NOMO-1 (cell line): ENCODE results near the gene SRSF5.
"Not testable (repeated sequence)": the region's sequence is repeated elsewhere in the genome, so short reads cannot be mapped to it uniquely, and the experiment has no call there.

Experiments used
- DNase-seq, 2 experiments: peaks; one replicate each; lab custom pipeline; 2025; ENCODE audit not compliant: unreplicated experiment in 2 of 2; lab: John Stamatoyannopoulos, UW

Gene SRSF5

DNA sequence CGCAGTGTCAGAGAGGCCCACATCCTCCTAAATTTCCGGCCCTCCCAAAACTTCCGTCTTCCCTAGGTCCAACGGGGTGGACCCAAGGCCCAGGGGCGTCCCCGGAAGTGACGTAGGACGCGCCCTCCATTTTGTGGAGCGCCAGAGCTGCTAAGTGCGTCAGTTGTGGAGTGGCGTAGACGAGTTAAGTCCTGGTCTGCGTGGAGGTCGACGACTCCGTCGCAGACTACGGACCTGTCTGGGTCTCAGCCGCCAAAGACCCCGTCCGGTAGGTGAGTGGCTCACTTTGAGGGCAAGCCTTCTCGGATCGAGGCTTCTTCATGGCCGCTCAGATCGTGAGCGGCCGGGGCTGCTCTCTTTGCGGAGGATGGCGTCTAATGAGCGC is at the start of gene SRSF5:
TSS of gene SRSF5 (plus strand) at position 159 of the 385 bp plus-strand sequence. CDS start 1,015 bp downstream, outside the sequence.
- DNase-seq, result peak; percentile 95 to 96

DNA sequence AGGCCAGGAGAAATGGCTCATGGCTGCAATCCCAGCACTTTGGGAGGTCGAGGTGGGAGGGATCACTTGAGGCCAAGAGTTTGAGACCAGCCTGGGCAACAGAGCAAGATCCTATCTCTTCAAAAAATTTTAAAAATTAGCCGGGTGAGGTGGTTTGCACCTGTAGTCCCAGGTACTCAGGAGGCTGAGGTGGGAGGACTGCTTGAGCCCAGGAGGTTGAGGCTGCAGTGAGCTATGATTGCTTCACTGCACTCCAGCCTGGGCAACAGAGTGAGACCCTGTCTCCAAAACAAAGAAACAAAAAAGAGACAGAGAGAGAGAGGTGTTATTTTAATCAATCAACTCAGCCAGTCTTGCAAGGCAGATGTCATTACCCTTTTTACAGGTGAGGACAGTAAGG is 48.3 kb upstream of the SRSF5 start:
- DNase-seq, result not testable (repeated sequence)

DNA sequence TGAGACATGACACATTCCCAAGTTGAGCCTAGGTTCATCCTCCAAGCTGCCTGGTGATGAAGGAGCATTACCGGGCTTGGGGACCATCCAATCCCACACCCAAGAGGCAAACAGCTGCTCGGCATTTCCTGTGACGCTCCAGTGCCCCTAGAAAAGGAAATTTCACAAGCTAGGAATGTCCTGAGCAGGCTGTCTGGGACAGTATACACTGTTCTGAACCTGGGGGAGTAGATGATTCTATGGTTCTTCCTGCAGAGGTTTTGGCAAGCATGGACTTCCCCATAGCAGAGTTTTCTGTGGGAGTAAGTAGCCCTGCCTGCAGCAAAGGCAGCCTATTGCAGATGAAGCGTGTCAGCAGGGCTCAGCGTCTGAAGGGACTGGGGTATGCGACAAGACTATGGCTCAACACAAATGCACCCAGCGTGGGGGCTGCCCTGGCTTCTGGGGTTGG is 47.4 kb upstream of the SRSF5 start:
- no peak for DNase-seq

- no peak for DNase-seq
Observed at GRCh38 chr14:69720912-69721311, 46.0 kb upstream of the SRSF5 start.

DNA sequence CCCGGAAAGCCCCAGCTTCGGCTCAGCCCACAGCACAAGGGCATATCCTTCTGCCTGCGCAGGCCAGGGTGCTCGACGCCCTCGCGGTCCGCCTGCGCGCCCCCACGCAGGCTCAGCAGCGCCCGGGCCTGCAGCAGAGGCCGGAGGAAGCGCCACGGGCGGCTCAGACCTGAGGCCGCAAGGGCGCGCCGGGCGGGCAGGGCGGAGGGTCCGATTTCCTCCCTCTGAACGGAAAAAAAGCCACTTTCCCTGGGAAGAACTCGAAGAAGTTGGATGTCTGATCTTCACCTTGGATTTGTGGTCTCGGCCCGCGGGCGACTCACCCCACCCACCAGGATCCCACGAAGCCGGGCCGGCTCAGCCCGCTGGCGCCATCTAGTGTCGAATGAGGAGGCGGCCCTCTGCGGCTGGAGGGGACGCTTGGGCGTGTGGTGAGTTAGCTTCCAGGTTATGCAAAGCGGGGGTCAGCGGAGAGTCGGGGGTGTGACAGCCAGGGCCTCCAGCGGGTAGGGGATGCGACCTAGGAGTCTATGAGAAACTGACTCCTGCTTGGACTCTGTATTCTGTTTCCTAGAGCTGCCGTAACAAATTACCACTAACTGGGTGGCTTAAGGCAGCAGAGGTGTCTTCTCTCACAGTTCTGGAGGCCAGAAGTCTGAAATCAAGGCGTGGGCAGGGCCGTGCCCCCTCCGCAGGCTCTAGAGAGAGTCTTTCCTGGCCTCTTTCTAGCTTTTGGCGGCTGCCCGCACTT is 40.0 kb upstream of the SRSF5 start:
- DNase-seq, result peak; percentile 59 to 63

DNA sequence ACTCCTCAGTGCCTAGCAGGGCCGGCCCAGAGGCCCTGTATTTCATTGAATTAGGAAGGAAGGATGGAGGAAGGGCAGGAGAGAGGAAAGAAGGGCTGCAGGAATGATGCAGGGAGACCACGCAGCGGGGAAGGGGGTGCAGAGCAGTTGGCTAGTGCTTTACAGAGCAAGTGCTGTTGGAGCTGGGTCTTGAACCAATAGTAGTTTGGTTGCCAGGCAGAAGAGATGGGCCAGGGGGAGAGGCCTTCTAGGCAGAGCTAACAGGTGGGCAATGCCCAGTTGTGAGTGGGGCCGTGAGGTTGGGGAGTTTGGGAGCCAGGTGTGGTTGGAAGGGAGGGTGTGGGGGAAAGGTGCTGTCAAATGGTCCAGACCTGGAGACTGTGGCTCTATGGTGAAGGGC is 39.1 kb upstream of the SRSF5 start:
- no peak for DNase-seq

GRCh38 chr14:69731919-69732598 is 34.9 kb upstream of the SRSF5 start:
- not testable (repeated sequence) for DNase-seq

GRCh38 chr14:69736405-69736804 is 30.5 kb upstream of the SRSF5 start:
- DNase-seq, result not testable (repeated sequence)

GRCh38 chr14:69741055-69741454 is 25.9 kb upstream of the SRSF5 start:
- DNase-seq, result no peak

DNA sequence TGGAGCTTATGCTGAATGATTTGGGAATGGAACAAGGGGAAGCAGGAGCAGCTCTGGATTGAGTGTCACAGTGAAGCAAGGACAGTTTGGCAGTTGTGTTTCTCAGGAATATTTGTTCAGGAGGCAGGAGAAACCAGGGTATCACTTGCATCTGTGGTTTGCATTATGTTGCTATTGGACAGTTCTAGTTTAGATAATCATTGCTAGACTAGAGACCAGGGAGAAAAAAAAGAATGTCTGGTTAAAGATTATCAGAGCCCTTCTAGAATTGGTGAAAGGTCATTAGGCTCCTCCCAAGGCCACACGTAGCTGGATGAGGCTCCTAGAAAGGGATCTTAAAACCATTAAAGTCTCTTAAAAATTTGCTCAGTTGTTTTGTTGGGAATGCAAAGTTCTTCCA is 17.0 kb upstream of the SRSF5 start:
- DNase-seq, result no peak

DNA sequence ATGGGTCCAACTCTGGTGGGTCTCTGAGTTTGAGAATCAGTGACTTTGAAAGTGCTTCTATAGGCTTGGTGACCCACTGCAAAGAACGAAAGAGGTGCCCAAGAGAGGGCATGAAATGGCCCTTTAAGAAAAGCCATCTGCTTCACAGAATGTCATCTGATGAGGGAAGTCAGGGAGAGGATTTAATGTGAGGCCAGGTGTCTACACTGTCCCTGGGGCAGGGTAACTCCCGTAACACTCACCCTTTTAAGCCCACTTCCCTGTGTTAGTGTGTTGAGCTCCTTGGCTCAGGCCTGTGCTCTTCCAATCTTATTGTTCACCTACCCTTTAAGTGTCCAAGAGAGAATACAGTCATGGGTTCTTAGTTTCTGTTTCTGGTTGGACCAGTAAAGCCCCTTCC is 16.4 kb upstream of the SRSF5 start:
- no peak for DNase-seq

DNA sequence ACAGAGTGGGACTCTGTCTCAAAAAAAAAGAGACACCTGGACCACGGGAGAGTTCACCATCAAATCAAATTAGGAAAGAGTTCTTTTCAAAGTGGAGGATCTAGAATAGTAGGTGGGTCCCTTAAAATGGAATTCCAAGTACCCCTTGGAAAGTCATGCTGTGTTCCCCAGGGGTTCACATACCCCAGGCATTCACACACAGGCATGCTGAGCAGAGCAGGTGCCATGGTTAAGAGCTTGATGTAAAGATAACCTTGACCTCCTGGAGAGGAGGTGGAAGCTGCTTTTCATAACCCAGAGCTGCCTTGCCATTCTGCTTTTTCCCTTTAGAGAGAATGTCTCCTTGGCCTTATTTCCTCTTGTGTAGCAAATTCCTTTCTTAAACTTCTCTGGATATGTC is 14.2 kb upstream of the SRSF5 start:
- no peak for DNase-seq

- peak; percentile 29 to 53 for DNase-seq
Observed at GRCh38 chr14:69753860-69754259, 13.1 kb upstream of the SRSF5 start.

DNA sequence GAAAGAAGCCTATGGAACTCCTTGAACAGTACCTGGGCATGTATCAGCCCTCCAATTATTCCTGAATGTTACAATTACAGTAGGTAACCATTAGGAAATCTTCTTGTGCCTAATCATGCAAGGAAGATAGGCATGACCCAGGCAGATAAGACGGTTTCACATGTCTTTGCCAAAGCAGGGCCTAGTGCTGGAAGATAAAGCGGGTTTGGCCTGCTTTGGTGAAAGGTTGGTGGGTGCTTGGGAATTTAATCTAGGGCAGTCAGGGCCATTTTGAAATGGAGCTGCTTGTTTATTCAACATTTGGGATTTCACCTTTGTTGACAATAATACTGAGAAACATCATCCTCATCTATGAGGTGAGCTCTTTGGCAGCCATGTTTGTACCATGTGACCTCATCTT is 12.5 kb upstream of the SRSF5 start:
- no peak for DNase-seq

DNA sequence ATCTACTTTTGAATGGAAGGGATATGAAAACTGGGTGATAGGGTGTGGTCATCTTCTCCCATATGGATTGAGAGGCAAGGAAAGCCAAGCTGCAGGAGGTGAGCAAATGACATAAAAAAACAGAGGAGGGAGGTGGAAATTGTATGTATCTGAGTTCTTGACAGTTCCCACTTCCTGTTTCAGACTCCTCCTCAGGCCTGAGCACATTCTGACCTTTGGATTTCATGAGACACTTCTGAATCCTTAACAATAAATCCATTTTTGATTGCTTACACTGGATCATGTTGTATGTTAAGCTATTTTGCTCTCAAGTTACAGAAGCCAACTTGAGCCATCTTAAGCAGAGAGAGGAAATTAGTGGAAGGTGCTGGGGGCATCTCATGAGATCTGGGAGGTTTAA is 11.6 kb upstream of the SRSF5 start:
- DNase-seq, result peak; percentile 61 to 64

DNA sequence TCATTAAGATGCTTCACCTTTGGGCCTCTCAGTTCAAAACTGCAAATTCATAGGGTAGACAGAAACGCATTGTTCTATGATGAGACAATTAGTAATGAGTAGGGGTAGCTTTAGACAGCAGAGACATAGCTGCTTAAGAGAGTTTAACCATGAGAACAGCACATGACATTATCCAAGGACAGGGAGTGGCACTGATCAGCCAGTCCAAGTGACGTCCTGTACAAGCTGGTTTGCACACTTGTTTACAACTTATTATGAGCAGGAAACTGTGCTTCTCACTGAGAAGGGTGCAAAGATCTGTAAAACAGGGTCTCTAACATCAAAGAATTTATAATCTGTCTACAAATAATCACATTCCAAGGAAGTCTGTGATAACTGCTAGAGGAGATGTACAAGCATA is 11.2 kb upstream of the SRSF5 start:
- DNase-seq, result no peak

GRCh38 chr14:69756298-69756697 is 10.6 kb upstream of the SRSF5 start:
- DNase-seq, result no peak

- peak; percentile 30 to 54 for DNase-seq
Observed at GRCh38 chr14:69760810-69761209, 6.1 kb upstream of the SRSF5 start.

DNA sequence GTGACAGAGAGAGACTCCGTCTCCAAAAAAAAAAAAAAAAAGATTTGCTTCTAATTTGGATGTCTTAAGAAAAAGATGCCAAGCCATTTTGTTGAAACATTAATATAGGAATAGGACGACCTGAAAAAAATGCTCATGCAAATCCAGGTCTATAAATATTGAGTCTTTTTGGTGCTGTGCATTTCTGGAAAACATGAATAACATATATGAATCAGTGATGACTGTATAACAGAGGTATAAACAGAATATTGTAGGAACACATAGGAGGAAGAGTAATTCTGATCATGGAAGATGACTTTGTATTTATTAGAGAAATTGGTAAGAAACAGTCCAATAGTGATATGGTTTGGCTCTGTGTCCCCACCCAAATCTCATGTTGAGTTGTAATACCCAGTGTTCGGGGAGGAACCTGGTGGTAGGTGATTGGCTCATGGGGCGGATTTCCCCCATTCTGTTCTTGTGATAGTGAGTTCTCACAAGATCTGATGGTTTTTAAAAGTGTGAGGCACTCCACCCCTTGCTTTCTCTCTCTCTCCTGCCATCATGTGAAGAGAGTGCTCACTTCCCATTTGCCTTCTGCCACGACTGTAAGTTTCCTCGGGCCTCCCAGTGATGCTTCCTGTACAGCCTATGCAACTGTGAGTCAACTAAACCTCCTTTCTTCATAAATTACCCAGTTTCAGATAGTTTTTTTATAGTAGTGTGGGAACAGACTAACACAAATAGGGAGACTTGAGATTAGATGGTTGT is 3.0 kb upstream of the SRSF5 start:
- DNase-seq, result peak in 1 of 2 experiments; percentile 8

DNA sequence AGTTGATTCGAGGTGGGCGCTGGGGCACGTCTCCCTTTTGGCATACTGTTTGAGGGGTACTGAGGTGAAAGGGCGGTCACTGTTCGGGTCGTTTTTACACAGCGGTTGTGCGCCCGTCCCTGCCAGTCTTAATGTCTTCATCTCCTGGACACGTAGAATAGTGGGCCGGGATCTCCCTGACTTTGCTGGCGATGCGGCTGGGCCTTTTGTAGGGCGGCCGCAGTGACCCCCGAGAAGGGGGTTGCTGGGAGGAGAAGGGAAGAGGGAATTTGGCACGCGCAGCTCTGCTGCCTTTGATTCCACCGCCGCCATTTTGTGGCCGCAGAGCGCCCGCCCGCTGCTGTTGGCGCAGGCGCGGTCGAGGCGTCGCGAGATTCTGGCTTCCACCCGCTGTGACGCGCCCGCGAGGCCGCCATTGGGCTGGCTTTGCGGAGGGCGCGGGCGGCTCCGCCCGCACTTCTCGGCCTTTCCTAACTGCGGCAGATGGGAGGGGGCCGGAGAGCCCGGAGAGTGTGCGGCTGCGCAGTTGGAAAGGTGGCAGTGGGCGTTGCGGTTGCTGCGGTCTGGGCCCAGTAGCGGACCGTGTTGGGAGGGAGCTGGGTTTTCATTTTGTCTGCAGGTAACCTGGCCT is 542 bp downstream of the SRSF5 start:
- peak; percentile 77 to 86 for DNase-seq

- DNase-seq, result no peak
Observed at GRCh38 chr14:69768873-69769272, 1.9 kb downstream of the SRSF5 start.
